HTR-8/SVneo (cell line): Measurements from ENCODE around the gene PRDM11.

Experiments used
- DNase-seq: peaks from one replicate; pipeline ENCODE4 v3.0.0; 2011; ENCODE audit warnings: low spot score, mixed read lengths; ENCODE audit not compliant: insufficient read length
- FAIRE-seq: peaks from 2 replicates; lab custom pipeline; 2011; peaks lifted over from hg19 to GRCh38; lab: Jason Lieb, UNC

PRDM11 gene

DNA sequence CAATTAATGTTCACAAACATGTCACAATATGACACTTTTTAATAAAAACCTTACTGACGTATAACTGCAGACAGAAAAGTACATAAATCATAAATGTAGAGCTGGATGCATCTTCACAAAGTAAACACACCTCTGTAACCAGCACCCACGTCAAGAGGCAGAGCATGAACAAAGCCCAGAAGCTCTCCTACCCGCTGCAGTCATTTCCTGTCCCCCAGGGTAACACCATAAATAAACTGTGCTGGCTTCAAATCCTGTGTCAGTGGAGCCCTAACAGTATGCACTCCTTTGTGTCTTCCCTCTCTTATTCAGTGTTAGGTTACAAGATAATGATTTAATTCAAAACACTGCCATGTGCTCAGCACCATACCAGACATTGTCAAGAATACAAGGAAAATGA is 134.0 kb downstream of the PRDM11 start:
- FAIRE-seq (no peak), DNase-seq (no peak)

GRCh38 chr11:45282081-45282480 is 135.6 kb downstream of the PRDM11 start:
- DNase-seq (no peak), FAIRE-seq (no peak)
